HepG2 (cell line): ENCODE measurements around the gene CALY. TPM values are rescaled to one million over a fixed set of nuclear protein-coding genes. Genes with fewer than 3 reads are reported as not detected.
A peak's percentile ranks its signal among the peaks of the same experiment; 100 is the strongest.

Source experiments
- ATF7-NPFF ChIP-seq: sonication (generic); formaldehyde crosslinking; IDR thresholded peaks from 2 replicates; pipeline ENCODE4 v1.8.1; 2023; ENCODE audit warnings: mild to moderate bottlenecking, low read depth, missing genetic modification reagents, moderate library complexity
- CEBPG ChIP-seq: IDR thresholded peaks from 2 replicates; pipeline ENCODE4 v1.6.1; 2016
- FOXA3 ChIP-seq: IDR thresholded peaks from 2 replicates; pipeline ENCODE4 v1.6.1; 2016; ENCODE audit warnings: missing genetic modification reagents, missing compliant biosample characterization
- NFKBIZ ChIP-seq: IDR thresholded peaks from 2 replicates; pipeline ENCODE4 v1.6.1; 2018; ENCODE audit warnings: missing genetic modification reagents, missing compliant biosample characterization
- SAP130 ChIP-seq: IDR thresholded peaks from 2 replicates; pipeline ENCODE4 v1.6.1; 2016; ENCODE audit warnings: low read depth
- ZNF101 ChIP-seq: sonication (generic); formaldehyde crosslinking; IDR thresholded peaks from 2 replicates; pipeline ENCODE4 v1.4.0; 2020; ENCODE audit warnings: mild to moderate bottlenecking, low read depth, missing genetic modification reagents, borderline replicate concordance
- ZNF33A ChIP-seq: sonication (generic); formaldehyde crosslinking; IDR thresholded peaks from 2 replicates; pipeline ENCODE4 v1.5.1; 2020; ENCODE audit warnings: missing genetic modification reagents, mild to moderate bottlenecking, moderate library complexity, borderline replicate concordance
- ZNF674 ChIP-seq: sonication (generic); formaldehyde crosslinking; IDR thresholded peaks from 2 replicates; pipeline ENCODE4 v1.5.0; 2020; ENCODE audit warnings: low read depth, mild to moderate bottlenecking, missing genetic modification reagents
- ZNF709 ChIP-seq: sonication (generic); formaldehyde crosslinking; IDR thresholded peaks from 2 replicates; pipeline ENCODE4 v1.5.0; 2020; ENCODE audit warnings: mild to moderate bottlenecking, missing genetic modification reagents
- ZNF788 ChIP-seq: sonication (generic); formaldehyde crosslinking; IDR thresholded peaks from 2 replicates; pipeline ENCODE4 v1.5.0; 2020; ENCODE audit warnings: mild to moderate bottlenecking, missing genetic modification reagents, borderline replicate concordance
- ZNF891 ChIP-seq: sonication (generic); formaldehyde crosslinking; IDR thresholded peaks from 2 replicates; pipeline ENCODE4 v1.5.0; 2020; ENCODE audit warnings: mild to moderate bottlenecking, missing genetic modification reagents
- polyA plus RNA-seq, 8 experiments: library from polyadenylated mRNA; depleted of rRNA in 3 of 8; stranded (reverse) in 7 of 8; unstranded in 1 of 8; fragments of >200 nt; fragmentation: Illumina TruSeq in 4 of 8; extraction: Trizol in 4 of 8; gene quantifications; 2 replicates each; pipeline versions ENCODE4 v1.2.1 to v1.2.3, GENCODE V29; 2011 to 2016; ENCODE audit warnings: low read depth in 4 of 8, missing spikeins in 1 of 8, mixed read lengths in 1 of 8; ENCODE audit not compliant: insufficient read depth in 1 of 8
- total RNA-seq, 5 experiments: library from RNA; depleted of rRNA; stranded (reverse); fragments of >200 nt; fragmentation: Illumina TruSeq; extraction: Trizol; gene quantifications; 2 replicates each; pipeline ENCODE4 v1.2.3, GENCODE V29; 2016; ENCODE audit warnings: low read depth in 1 of 5
- TF ChIP-seq, protein P1 (sequence below): sonication (generic); formaldehyde crosslinking; IDR thresholded peaks from 2 replicates; pipeline ENCODE4 v1.8.0; 2022; ENCODE audit warnings: missing genetic modification reagents, mild to moderate bottlenecking, moderate library complexity, borderline replicate concordance
- TF ChIP-seq, protein P2 (sequence below): sonication (generic); formaldehyde crosslinking; IDR thresholded peaks from 2 replicates; pipeline ENCODE4 v1.4.0; 2020; ENCODE audit warnings: mild to moderate bottlenecking, missing genetic modification reagents
- TF ChIP-seq, protein P3 (sequence below): sonication (generic); formaldehyde crosslinking; IDR thresholded peaks from 2 replicates; pipeline ENCODE4 v1.4.0; 2020; ENCODE audit warnings: missing genetic modification reagents
- TF ChIP-seq, protein P4 (sequence below): sonication (generic); formaldehyde crosslinking; IDR thresholded peaks from 2 replicates; pipeline ENCODE4 v1.4.0; 2020; ENCODE audit warnings: missing genetic modification reagents, borderline replicate concordance

CALY gene
- total and polyA plus RNA-seq, 2 of the 13 experiments (the other 11 are each of a cell fraction or from before 2014, with no cell fraction given) = 0.08 TPM; not detected in 1

DNA sequence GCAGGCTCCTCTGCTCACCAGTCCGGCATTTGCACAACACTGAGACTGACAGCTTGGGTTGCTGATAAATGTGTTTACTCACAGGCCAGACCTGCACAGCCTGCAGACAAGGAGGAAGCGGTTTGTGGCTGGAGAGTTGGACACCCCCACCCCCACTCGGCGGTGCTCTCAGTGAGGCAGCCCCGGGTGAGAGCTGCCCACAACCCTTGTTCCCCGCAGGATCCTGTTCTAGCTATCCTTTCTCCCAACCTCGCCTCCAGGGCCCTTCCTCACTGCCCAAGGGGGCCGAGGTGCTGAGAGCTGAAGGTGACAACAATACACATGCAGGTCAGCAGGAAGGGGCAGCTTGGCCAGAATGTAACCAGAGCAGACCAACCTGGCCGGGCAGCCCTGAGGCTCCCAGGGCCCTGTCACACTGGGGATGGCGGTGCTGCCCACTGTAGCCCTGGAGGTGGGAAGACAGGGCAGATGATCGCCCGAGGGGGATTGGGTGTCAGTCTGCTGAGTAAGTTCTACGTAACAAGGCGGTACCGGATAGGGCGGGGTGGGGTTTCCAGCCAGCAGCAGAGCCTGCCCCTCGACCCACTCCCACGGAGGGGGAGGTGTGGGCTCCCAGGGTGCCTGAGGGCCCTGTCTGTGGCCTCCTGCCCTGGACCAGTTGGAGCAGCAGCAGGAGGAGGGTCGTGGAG lies 58.0 kb downstream of the CALY start (continued):
- TF ChIP-seq, protein P1, sequence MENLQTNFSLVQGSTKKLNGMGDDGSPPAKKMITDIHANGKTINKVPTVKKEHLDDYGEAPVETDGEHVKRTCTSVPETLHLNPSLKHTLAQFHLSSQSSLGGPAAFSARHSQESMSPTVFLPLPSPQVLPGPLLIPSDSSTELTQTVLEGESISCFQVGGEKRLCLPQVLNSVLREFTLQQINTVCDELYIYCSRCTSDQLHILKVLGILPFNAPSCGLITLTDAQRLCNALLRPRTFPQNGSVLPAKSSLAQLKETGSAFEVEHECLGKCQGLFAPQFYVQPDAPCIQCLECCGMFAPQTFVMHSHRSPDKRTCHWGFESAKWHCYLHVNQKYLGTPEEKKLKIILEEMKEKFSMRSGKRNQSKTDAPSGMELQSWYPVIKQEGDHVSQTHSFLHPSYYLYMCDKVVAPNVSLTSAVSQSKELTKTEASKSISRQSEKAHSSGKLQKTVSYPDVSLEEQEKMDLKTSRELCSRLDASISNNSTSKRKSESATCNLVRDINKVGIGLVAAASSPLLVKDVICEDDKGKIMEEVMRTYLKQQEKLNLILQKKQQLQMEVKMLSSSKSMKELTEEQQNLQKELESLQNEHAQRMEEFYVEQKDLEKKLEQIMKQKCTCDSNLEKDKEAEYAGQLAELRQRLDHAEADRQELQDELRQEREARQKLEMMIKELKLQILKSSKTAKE (CRISPR knock-in tag) = peak; percentile 40; the same call in 1 of the 2 replicates
- TF ChIP-seq ZNF674 (CRISPR knock-in tag) (no peak), ZNF709 (CRISPR knock-in tag) (no peak), ATF7-NPFF (peak; percentile 31; the same call in 1 of the 2 replicates), ZNF788 (0 out of 2 replicates have a peak, but pooled peaks have one; percentile 9), ZNF891 (0 out of 2 replicates have a peak, but pooled peaks have one; percentile 24), FOXA3 (CRISPR knock-in tag) (peak; percentile 47), SAP130 (peak; percentile 70), ZNF33A (no peak), CEBPG (CRISPR knock-in tag) (peak; percentile 65), ZNF101 (CRISPR knock-in tag) (no peak), NFKBIZ (no peak)
- TF ChIP-seq, protein P2, sequence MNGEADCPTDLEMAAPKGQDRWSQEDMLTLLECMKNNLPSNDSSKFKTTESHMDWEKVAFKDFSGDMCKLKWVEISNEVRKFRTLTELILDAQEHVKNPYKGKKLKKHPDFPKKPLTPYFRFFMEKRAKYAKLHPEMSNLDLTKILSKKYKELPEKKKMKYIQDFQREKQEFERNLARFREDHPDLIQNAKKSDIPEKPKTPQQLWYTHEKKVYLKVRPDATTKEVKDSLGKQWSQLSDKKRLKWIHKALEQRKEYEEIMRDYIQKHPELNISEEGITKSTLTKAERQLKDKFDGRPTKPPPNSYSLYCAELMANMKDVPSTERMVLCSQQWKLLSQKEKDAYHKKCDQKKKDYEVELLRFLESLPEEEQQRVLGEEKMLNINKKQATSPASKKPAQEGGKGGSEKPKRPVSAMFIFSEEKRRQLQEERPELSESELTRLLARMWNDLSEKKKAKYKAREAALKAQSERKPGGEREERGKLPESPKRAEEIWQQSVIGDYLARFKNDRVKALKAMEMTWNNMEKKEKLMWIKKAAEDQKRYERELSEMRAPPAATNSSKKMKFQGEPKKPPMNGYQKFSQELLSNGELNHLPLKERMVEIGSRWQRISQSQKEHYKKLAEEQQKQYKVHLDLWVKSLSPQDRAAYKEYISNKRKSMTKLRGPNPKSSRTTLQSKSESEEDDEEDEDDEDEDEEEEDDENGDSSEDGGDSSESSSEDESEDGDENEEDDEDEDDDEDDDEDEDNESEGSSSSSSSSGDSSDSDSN (CRISPR knock-in tag) = peak; percentile 48; the same call in 1 of the 2 replicates
- TF ChIP-seq, protein P3, sequence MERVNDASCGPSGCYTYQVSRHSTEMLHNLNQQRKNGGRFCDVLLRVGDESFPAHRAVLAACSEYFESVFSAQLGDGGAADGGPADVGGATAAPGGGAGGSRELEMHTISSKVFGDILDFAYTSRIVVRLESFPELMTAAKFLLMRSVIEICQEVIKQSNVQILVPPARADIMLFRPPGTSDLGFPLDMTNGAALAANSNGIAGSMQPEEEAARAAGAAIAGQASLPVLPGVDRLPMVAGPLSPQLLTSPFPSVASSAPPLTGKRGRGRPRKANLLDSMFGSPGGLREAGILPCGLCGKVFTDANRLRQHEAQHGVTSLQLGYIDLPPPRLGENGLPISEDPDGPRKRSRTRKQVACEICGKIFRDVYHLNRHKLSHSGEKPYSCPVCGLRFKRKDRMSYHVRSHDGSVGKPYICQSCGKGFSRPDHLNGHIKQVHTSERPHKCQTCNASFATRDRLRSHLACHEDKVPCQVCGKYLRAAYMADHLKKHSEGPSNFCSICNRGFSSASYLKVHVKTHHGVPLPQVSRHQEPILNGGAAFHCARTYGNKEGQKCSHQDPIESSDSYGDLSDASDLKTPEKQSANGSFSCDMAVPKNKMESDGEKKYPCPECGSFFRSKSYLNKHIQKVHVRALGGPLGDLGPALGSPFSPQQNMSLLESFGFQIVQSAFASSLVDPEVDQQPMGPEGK (CRISPR knock-in tag) = peak; percentile 70
- TF ChIP-seq, protein P4, sequence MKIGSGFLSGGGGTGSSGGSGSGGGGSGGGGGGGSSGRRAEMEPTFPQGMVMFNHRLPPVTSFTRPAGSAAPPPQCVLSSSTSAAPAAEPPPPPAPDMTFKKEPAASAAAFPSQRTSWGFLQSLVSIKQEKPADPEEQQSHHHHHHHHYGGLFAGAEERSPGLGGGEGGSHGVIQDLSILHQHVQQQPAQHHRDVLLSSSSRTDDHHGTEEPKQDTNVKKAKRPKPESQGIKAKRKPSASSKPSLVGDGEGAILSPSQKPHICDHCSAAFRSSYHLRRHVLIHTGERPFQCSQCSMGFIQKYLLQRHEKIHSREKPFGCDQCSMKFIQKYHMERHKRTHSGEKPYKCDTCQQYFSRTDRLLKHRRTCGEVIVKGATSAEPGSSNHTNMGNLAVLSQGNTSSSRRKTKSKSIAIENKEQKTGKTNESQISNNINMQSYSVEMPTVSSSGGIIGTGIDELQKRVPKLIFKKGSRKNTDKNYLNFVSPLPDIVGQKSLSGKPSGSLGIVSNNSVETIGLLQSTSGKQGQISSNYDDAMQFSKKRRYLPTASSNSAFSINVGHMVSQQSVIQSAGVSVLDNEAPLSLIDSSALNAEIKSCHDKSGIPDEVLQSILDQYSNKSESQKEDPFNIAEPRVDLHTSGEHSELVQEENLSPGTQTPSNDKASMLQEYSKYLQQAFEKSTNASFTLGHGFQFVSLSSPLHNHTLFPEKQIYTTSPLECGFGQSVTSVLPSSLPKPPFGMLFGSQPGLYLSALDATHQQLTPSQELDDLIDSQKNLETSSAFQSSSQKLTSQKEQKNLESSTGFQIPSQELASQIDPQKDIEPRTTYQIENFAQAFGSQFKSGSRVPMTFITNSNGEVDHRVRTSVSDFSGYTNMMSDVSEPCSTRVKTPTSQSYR (CRISPR knock-in tag) = peak; percentile 60; the same call in 1 of the 2 replicates
